CD4-positive, alpha-beta T cell treated with Interleukin-4 for 4 hours (primary cell): ENCODE data around the gene TRIM67.
"Not testable (repeated sequence)": the region's sequence is repeated elsewhere in the genome, so short reads cannot be mapped to it uniquely, and the experiment has no call there.

ENCODE experiments used
- DNase-seq: peaks from one replicate; pipeline ENCODE4 v3.0.0-alpha.2; 2020

Gene TRIM67

DNA sequence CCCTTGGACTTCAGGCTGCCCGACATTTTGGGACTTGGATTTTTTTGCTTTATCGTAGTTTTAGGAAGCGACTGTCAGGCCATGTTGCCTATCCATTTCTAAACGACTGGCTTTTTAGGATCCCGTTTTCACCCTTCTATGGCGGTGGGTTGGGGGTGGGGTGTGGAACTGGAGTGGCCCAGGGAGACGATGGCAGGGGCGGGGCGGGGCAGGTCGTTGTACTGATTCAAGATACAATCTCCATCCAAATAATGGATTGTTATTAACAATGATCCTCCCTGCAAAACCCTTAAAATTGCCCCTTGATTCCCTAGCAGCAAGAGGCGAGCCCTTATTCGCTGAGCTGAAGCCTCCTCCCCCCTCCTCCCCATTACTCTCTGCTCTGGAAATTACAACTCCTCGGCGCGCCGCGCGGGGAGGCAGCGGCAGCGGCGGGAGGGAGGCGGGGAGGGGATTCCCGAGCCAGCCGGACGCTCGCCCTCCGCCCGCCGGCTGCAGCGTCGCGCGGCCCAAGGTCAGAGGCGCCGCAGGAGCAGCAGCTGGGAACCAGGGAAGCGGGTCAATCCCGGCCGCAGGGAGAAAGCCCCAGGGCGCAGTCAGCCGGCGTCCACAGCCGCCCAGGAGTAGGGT, at the start of gene TRIM67:
Gene TRIM67 (plus strand): TSS at position 392 of the 630 bp plus-strand sequence. CDS start 912 bp downstream, outside the sequence.
- DNase-seq = no peak

DNA sequence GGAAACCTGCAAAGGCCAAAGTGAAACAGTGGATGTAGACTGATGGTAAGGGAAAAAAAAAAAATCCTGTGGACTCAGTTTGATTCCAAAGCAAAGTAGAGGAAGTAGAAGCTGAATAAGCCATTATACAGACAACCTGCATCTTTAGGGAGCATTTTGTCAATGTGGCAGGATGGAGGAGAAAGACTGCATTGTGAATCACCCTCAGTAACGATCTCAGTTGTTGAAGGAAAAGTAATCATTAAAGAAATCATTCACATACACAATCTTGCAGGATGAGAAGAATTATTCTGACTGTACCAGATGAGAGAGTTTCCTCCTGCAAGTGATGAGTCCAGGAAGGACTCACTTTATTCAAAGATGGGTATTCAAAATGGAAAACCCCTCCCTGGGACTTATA, 45.1 kb upstream of the TRIM67 start:
- DNase-seq = no peak

DNA sequence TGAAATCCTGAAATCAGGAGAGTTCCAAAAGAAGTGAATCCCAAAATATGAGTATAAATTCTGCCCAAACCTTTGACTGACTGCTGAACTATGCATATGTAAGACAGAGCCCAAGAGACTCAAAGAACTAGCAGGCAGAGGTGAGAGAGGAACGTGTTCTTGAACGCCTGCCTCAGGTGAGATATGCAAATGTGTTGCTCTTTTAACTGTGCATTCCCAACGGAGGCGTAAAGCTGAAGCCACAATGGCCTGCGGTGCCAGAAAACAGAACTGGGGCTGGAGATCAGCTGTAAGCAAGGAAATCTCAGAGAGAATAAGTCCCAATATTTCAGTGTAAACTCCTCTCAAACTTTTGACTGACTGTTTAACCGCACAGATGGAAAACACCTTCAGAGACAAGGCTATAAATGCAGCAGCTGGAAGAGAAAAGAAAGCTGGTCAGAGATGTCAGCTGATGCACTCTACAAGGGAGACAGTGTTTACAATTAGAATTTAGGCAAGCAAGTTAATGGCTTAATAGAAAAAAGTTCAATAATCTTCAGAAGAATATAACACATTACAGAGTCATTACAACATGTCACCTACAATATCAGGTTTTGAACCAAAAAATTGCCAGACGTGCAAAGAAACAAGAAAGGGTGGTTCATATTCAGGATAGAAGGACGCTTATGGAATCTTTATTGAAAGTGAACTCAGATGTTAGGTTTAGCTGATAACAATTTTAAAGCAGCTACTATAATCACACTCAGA, 43.0 kb upstream of the TRIM67 start:
- no peak for DNase-seq

DNA sequence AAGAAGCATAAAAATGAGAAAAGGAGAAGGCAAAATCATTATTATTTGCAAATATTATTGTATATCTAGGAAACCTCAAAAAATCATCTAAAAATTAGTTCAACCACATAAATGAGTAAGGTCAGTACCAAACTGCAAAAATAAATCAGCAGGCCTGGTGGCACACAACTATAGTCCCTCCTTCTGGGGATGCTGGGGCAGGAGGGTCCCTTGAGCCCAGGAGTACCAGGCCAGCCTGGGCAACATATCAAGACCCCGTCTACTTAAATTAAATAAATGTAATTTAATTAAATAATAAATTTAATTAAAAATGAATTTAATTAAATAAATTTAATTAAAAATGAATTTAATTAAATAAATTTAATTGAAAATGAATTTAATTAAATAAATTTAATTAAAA, 40.3 kb upstream of the TRIM67 start:
- no peak for DNase-seq

DNA sequence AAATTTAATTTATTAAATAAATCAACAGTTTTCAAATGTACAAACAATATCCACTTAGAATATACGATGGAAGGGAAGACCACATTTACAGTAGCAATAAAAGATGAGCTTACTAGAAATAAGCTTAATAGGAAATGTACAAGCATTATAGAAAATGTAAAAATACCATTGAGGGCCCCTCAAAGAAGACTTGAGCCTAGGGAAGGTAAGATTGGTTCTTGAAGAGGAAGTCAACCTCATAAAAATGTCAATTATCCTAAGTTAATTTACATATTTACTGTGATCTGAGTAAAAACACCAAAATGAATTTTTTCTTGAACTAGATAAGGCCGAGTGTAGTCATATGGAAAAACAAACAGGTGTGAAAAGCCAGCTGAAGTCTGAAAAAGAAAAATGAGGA, 39.7 kb upstream of the TRIM67 start:
- DNase-seq = no peak

DNA sequence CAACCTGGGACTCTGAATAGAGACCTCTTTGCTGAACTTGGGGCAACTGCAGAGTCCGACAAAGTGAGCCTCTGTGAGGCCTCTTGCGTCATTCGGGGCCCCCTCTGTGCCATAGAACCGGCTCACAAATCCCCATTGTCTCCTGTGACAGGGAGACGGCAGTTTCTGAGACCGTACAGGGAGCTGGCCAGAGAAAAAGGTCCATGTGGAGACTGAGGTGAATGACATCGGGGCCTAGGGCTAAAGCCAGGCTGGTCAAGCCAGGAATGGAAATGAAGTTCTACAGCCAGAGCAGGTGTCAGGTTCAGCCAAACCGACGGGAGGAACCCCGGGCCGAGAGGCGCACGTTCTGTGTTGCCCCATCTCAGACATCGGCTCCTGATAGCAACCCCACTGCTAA, 37.1 kb upstream of the TRIM67 start:
- no peak for DNase-seq

DNA sequence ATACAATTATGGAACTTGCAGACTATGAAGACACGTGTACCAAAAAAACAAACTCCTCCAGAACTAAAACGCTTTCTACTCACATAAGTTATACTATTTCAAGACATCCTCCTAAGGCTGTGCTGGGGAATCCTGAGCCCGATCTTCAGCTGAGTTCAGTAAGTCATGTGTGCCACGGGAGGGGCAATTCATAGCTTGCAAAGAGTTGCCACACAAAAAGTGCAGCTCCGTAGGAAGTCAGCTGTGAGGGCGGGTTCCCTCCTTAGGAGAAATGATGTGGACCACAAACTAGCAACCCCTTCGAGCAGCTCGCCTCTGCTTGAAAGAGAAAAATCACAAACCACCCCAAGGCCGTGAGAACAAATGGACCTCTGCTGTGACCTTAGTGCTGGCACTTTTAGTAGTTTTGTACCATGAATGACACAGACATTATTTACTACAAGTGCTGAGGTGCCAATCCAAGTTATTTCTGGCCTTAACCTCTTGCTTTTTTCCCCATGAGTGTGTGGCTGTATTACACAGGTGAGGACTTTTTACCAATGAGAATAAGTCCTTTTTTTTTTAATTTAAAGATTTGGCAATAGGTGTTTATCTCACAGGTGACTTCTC, 35.8 kb upstream of the TRIM67 start:
- DNase-seq = no peak

DNA sequence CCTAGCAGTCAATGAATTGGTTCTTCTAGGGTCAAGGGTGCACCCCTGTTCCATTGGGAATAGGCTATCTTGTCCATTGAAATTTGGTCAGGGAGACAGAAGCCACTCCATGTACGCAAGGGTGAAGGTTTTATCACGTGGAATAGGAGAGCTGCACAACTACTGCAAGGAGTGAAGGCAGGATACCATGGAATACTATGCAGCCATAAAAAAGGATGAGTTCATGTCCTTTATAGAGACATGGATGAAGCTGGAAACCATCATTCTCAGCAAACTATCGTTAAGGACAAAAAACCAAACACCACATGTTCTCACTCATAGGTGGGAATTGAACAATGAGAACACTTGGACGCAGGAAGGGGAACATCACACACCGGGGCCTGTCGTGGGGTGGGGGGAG, 34.8 kb upstream of the TRIM67 start:
- DNase-seq = not testable (repeated sequence)

DNA sequence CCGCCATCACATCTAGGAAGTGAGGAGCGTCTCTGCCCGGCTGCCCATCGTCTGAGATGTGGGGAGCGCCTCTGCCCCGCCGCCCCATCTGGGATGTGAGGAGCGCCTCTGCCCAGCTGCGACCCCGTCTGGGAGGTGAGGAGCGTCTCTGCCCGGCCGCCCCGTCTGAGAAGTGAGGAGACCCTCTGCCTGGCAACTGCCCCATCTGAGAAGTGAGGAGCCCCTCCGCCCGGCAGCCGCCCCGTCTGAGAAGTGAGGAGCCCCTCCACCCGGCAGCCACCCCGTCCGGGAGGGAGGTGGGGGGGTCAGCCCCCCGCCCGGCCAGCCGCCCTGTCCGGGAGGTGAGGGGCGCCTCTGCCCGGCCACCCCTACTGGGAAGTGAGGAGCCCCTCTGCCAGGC, 33.4 kb upstream of the TRIM67 start:
- DNase-seq = not testable (repeated sequence)

DNA sequence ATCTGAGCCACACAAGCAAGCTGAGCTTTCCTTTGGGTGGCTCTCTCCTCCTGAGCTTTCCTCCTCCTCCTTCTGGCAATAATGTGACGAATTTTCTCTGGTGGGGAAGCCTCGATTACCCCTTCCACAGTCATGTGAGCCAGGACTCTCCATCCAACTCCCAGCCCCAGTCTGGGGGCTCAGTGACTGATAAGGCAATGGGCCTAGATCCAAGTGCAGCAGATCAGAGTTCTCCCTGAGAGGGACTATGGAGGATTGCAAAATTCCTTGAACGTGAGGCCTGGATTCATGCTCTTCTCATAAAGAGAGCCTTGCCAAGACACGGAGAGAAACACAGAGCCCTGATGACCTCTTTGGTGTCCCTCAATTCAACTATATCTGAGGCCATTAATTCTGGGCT, 31.3 kb upstream of the TRIM67 start:
- no peak for DNase-seq

DNA sequence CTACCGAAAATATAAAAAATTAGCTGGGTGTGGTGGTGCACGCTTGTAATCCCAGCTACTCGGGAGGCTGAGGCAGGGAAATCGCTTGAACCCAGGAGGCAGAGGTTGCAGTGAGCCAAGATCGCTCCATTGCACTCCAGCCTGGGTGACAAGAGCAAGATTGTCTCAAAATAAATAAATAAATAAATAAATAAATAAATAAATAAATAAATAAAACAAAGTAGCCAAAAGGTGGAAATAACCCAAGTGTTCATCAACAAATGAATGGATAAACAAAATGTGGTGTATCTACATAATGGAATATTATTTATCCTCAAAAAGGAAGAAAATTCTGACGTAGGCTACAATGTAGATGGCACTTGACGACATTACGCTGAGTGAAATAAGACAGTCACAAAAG, 29.3 kb upstream of the TRIM67 start:
- not testable (repeated sequence) for DNase-seq

DNA sequence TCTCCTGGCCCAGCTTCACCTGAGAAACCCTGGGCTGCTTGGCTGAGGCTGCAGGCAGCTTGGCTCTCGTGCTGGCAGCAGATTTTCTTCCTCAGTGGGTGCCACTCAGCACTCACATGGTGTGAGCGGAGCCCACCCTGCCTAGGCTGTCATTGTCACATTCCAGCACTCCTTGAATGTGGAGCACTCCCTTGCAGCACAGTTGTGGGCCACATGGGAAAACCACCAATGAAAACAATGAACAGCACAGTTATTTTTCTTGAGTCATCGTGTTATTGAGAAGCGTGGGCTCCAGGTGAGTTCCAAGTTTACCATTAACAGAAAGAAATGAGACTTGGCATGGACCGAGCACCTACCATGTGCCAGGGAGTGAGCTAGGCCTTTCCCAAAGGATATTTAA, 27.2 kb upstream of the TRIM67 start:
- no peak for DNase-seq

DNA sequence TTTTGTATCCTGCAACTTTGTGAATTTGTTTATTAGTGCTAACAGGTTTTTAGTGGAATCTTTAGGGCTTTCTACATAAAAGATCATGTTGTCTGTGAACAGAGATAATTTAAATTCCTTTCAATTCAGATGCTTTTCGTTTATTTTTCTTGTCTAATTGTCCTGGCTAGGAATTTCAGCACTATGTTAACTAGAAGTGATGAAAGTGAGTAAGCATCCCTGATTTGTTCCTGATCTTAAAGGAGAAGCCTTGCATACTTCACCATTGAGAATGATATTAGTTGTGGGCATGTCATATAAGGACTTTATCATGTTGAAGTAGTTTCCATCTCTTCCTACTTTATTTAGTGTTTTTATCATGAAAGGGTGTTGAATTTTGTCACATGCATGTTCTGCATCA, 23.6 kb upstream of the TRIM67 start:
- DNase-seq = no peak

DNA sequence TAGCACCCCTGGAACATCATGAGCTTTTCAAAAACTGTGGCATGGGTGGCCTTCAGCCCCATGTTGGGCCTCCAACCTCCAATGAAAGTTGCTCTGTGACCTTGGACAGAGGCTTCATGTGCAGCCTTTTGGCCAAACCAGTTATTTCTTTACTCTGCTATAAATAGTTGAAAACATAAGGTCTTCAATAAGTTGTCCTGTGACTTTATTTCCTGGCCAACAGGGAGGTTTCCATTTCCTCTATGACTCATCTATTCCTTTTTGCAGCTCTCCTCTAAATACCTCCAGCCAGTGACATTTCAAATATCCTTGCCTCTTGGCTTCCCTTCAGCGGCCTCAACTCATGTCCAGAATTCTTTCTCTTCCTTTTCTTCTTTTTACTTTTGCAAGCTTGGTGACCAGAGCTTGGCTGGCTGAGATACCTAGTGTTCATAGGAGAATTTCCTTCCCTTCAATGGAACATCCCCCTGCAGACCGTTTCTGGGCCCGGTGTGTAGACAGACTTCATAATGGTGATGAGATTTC, 22.7 kb upstream of the TRIM67 start:
- no peak for DNase-seq

DNA sequence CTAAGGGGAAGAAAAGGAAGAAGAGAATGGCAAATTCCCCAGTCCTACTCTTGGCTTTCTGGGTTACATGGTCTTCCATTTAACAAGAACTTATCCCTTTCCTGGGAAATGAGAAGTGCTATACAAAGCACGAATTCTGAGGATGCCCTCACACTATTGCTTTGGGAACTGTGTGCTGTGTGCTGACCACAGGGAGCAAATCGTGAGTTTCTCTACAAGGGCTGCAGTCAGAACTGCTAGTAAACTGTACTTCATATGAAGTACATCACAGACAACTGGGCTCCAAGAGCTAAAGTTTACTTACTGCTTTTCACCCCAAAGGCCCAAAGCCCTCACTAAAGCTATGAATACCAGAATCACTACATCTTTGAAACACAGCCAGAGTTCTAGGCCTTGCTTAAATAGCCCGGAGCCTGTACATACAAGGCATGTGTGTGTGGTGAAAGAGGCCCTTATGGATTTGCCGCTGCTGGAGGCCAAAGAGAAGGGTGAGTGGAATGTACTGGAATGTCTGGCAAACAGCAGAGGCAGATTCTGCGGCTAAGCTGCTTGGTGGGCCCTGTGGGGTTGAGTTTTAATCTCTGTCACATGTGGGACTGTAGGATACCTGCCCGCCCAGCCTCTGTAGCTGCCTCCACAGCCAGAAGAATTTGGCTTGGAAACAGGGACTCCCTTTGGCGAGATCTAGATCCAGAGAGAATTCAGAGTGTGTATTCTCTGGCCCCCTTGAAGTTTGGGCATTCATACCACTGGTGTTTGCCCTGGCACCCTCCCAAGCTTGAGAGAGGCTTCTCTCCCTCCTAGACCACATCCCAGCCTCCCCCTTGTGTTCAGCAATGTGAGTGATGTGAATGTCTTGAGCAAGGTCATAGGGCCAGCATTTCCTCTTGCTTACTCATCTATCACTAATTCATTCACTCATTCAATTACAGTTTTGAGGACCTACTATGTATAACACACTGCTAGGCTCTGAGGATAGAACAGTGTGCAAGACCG, 21.9 kb upstream of the TRIM67 start:
- DNase-seq = no peak

DNA sequence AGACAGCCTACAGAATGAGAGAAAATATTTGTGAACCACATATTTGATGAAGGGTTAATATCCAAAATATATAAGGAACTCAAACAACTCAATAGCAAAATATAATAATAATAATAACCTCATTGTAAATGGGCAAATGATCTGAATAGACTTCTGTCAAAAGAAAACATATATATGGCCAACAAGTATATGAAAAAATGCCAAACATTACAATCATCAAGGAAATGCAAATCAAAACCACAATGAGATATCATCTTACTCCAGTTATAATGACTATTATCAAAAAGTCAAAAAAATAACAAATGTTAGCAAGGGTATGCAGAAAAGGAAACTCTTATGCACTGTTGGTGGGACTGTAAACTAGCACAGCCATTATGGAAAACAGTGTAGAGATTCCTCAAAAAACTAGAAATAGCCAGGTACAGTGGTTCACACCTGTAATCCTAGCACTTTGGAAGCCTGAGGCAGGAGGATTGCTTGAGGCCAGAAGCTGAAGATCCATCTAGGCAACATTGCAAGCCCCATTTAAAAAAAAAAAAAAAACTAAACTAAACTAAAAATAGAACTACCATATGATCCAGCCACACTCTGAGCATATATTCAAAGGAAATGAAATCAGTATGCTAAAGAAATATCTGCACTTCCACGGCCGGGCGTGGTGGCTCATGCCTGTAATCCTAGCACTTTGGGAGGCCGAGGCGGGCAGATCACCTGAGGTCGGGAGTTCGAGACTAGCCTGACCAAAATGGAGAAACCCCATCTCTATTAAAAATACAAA, 17.3 kb upstream of the TRIM67 start:
- no peak for DNase-seq

DNA sequence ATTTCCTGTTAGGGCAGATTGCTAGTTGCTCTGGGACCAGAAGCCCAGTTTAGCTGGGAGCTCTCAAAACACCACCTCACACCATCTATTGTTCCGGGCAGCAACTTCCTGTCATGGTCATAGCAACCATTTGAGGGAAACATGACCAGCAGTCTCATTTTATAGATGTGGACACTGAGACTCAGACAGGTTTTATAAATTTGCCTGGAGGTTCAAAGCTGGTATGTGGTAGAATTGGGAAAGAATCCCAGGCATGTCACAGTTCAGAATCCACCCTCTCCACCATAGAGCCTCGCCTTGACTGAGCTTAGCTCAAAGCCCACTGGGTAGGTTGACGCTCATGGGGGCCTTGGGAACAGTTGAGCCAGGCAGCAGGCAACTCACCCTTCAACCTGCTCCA, 14.0 kb upstream of the TRIM67 start:
- DNase-seq = no peak

DNA sequence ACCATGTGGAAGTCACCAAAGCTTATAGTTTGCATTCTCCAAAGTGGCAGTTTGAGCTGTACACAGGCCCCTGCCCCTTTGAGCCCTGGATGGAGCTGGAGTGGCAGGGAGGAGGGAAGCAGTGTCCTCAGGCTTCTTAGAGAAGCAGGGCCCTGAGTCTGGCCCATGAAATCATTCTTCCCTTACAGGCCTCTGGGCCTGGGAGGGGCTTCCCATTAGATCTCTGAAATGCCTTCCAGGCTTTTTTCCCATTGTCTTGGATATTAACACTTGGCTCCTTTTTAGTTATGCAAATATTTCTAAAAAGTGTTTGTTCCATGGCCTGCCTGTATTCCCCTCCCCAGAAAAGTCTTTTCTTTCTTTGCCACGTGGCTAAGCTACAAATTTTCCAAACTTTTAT, 10.0 kb upstream of the TRIM67 start:
- no peak for DNase-seq

DNA sequence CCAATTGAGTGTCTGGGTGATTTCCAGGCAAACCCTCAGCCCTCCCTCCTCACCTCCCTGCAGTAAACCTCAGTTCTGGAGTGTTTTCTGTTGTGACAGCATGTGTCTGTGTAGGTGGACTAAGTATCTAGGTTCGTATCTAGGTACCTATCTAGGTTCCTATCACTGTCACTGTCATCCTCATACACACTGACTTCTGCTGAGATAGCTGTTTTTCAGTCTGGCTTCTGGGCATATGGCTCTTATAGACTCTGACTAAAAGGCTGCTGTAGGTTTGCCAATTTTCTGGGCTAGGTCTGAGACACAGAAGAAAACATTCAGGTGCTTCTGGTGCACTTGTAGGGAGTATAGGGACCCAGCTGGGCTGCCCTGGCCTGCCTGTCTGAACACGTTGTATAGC, 8.1 kb upstream of the TRIM67 start:
- DNase-seq = no peak

DNA sequence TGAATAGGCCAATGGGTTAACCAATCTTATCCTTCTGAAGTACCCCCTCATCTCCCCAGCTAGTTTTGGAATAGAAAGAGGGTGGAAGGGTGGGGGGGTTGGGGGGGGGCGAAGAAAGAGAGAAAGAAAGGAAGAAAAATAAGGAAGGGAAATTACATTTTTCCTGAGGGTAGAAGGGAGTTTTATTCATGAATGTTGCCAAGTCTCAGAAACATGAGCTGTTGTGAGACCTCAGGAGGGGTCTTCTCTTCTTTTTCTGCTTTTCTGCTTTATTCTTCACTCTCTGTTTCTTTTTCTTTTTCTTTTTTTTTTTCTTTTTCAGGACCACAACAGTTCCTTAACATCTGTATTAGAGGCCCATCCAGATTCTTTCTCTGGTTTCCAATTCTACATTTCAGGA, 6.0 kb upstream of the TRIM67 start:
- no peak for DNase-seq

DNA sequence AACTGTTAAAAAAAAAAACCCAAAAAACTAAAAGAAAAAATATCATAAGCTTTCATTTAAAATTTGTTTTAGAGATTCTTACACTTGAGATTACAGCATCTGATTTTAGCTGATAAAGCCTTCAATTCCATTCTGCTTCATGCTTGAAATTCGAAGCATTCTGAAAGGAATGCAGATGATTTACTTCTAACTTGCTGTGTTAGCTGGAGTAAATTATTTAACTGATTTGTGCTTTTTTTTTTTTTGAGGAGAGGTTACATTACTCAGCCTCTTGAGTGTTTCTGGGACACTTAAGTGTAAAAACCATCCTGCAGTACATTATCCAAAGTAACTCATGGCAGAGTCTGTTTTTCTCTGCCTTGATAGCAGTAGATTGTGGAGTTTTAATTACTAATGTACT, 4.5 kb upstream of the TRIM67 start:
- no peak for DNase-seq

DNA sequence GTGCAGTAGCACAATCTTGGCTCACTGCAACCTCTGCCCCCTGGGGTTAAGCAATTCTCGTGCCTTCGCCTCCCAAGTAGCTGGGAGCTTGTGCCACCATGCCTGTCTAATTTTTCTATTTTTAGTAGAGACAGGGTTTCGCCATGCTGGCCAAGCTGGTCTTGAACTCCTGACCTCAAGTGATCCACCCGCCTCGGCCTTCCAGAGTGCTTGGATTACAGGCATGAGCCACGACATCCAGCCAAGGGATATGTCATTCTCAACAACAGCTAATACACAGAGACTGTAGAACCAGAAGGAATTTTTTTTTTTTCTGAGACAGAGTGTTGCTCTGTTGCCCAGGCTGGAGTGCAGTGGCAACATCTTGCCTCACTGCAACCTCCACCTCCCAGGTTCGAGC, 3.7 kb upstream of the TRIM67 start:
- not testable (repeated sequence) for DNase-seq
